Neural crest cell (in vitro differentiated cells): ENCODE measurements around the gene STPG4. TPM values are rescaled to one million over a fixed set of nuclear protein-coding genes. Genes with fewer than 3 reads are reported as not detected.

Experiments used
- DNase-seq: peaks from one replicate; pipeline ENCODE4 v3.0.0; 2021; ENCODE audit warnings: low read depth, mixed read lengths, low spot score
- H3K27ac Mint-ChIP-seq: one replicate; pipeline ENCODE4 v1.8.0; 2021; ENCODE audit warnings: mild to moderate bottlenecking, mixed read lengths; ENCODE audit not compliant: unreplicated experiment
- H3K27me3 Mint-ChIP-seq: 2 replicates; pipeline ENCODE4 v1.8.0; 2021; ENCODE audit warnings: low read depth, mild to moderate bottlenecking, mixed read lengths
- H3K36me3 Mint-ChIP-seq: 2 replicates; pipeline ENCODE4 v1.8.0; 2021; ENCODE audit warnings: low read depth, mild to moderate bottlenecking, mixed read lengths
- H3K4me1 Mint-ChIP-seq: 2 replicates; pipeline ENCODE4 v1.8.0; 2021; ENCODE audit warnings: mixed read lengths
- H3K4me3 Mint-ChIP-seq: one replicate; pipeline ENCODE4 v1.8.0; 2021; ENCODE audit warnings: mild to moderate bottlenecking, mixed read lengths
- H3K9me3 Mint-ChIP-seq: 2 replicates; pipeline ENCODE4 v1.8.0; 2021; ENCODE audit warnings: mixed read lengths
- total RNA-seq: library from RNA; stranded (reverse); gene quantifications from 2 replicates; pipeline ENCODE4 v1.2.1, GENCODE V29; 2021
- TF ChIP-seq, protein P1 (sequence below): fragments of 200-600 bp; sonication (generic); conservative IDR thresholded peaks from 2 replicates; pipeline ENCODE4 v1.5.0; 2021; ENCODE audit warnings: antibody characterized with exemption, mild to moderate bottlenecking

Gene STPG4
- total RNA-seq, 1 donor from 2014 or later, result 0.26 TPM

DNA sequence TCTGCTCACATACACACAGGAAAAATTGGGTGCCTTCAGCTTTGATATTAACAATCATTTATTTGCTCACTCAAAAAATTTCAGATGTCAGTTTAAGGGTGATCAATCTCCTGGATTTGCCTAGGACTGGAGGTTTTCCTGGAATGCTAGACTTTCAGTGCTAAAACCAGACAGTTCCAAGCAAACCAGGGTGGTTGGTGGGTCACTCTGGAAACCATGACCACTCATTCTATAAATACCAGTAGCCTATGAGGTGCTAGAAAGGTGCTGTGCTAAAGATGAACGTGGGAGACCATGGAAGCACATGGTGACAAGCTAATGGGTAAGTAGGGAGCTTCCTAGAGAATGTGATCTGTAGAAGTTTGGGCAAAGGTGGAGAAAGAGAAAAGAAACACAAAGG, 25.4 kb upstream of the STPG4 start:
- peaks cover 34% of the 10 kb centered on the region for H3K4me1 Mint-ChIP-seq
- peaks cover 7% of the 10 kb centered on the region for H3K36me3 Mint-ChIP-seq
- DNase-seq, result no peak
- H3K9me3 Mint-ChIP-seq, result no peaks in the 10 kb centered on the region
- no peak overlapping the region for H3K4me3 Mint-ChIP-seq
- peaks cover 11% of the 10 kb centered on the region for H3K27me3 Mint-ChIP-seq
- TF ChIP-seq, protein P1, sequence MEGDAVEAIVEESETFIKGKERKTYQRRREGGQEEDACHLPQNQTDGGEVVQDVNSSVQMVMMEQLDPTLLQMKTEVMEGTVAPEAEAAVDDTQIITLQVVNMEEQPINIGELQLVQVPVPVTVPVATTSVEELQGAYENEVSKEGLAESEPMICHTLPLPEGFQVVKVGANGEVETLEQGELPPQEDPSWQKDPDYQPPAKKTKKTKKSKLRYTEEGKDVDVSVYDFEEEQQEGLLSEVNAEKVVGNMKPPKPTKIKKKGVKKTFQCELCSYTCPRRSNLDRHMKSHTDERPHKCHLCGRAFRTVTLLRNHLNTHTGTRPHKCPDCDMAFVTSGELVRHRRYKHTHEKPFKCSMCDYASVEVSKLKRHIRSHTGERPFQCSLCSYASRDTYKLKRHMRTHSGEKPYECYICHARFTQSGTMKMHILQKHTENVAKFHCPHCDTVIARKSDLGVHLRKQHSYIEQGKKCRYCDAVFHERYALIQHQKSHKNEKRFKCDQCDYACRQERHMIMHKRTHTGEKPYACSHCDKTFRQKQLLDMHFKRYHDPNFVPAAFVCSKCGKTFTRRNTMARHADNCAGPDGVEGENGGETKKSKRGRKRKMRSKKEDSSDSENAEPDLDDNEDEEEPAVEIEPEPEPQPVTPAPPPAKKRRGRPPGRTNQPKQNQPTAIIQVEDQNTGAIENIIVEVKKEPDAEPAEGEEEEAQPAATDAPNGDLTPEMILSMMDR, result no peak
- no peak overlapping the region for H3K27ac Mint-ChIP-seq

DNA sequence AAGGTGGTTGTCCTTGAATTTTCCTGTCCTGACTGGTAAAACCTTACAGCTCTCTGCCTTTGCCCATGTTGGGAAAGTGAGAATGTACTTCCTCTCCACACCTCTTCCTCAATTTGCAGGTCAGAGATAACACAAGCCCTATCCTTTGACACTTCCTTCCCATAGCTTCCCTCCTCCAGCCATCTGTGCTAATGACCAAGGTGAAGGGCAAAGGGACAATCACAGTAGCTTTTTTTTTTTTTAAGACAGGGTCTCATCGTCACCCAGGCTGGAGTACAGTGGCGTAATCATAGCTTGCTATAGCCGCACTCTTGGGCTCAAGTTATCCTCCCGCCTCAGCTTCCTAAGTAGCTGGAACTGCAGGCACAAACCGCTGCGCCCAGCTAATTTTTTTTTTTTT, 24.3 kb upstream of the STPG4 start:
- Mint-ChIP-seq H3K27me3 (peaks cover 14% of the 10 kb centered on the region), H3K36me3 (peaks cover 7% of the 10 kb centered on the region), H3K4me1 (peaks cover 44% of the 10 kb centered on the region), H3K9me3 (no peaks in the 10 kb centered on the region), H3K27ac (no peak overlapping the region), H3K4me3 (peak overlapping the region; percentile 100)
- TF ChIP-seq, protein P1, result no peak
- no peak for DNase-seq

DNA sequence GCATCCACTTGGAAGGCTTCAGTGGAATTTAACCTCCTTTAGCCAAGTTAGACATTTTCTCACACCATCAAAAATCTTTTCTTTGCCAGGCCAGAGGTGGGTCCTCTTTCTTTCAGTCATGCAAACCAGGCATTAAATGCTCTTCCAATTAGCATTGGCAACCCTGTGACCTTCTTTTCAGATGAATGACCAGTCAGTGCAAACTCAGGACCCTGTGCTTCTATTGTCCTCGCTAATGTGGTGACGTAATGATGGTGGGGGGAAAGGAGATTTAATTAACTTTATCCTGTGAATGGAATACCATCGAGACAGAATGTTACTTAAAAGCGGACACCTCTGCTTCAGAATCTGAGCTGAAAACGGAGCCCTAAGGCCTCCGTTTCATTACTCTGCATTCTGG, 23.2 kb upstream of the STPG4 start:
- TF ChIP-seq, protein P1, result no peak
- no peak for DNase-seq

DNA sequence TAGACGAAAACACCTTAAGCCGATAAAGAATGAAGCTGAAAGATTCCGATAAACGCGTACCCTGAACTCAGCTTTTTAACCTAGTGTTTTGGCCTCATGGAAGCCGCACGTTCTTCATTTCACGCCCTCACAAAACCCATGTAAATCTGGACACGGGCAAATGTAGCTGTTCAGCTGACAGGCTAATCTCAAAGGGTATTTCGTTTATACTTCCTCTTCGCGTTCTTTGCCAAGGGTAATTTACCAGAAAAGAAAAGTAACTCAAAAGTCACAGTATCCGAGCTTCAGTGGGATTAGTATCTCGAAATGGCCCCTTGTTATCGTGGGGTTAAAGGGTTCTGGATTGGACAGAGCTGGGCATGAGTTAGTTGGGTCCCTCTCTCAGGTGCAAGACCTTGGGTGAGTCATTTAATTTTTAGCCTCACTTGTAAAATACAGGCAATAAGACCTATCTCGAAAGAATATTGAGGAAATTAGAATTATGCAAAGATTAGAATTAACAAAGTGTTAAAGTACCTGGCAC, 22.0 kb upstream of the STPG4 start:
- peaks cover 67% of the 10 kb centered on the region for H3K4me1 Mint-ChIP-seq
- H3K4me3 Mint-ChIP-seq, result peak overlapping the region; percentile 100
- no peak for DNase-seq
- H3K27ac Mint-ChIP-seq, result peak overlapping the region; percentile 100
- H3K9me3 Mint-ChIP-seq, result no peaks in the 10 kb centered on the region
- H3K36me3 Mint-ChIP-seq, result peaks cover 7% of the 10 kb centered on the region
- TF ChIP-seq, protein P1, result no peak
- H3K27me3 Mint-ChIP-seq, result peaks cover 14% of the 10 kb centered on the region

More for the DNA sequence above, 23.2 kb upstream of the STPG4 start:
- Mint-ChIP-seq H3K4me3 (peak overlapping the region; percentile 100), H3K36me3 (peaks cover 7% of the 10 kb centered on the region), H3K27ac (peak overlapping the region; percentile 69), H3K4me1 (peaks cover 55% of the 10 kb centered on the region), H3K9me3 (no peaks in the 10 kb centered on the region), H3K27me3 (peaks cover 14% of the 10 kb centered on the region)

DNA sequence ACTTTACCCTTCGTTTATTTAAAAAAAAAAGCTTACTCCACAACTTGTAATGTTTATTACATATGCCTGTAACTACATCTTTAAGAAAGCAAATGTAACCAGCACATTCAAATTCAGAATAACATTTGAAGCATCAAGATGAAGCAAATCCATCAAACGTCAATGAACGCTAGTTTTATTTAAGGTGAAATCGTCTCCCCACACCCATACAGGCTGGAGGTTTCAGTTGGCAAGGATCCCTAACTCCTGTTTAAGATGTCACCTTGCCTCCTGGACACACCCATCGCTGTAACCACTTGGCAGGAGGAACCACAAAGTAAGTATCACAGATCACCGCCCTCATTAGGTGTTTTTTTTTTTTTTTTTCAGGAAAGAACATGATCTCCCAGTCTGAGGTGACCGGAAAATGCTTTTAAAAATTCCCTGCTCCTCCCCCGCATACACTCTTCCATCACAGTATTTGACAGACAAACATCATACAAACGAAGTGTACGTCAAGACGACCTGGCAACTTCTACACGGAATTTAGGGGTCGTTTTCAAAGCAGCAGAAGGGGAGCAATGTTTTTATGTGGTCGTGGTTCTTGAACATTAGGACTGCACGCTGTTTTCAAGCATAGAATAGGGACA, 19.7 kb upstream of the STPG4 start:
- Mint-ChIP-seq H3K27ac (peak overlapping the region; percentile 98), H3K27me3 (peaks cover 14% of the 10 kb centered on the region), H3K36me3 (peaks cover 7% of the 10 kb centered on the region), H3K9me3 (no peaks in the 10 kb centered on the region), H3K4me3 (peak overlapping the region; percentile 97), H3K4me1 (peaks cover 90% of the 10 kb centered on the region)
- TF ChIP-seq, protein P1, result no peak
- DNase-seq, result no peak
